Kidney (tissue), 14 donors: ENCODE data around the gene SNED1. TPM values are rescaled to one million over a fixed set of nuclear protein-coding genes. Genes with fewer than 3 reads are reported as not detected.

Experiments
- DNase-seq, 5 donors: peaks; one replicate each; pipeline ENCODE4 v3.0.0-alpha.2; 2013 to 2020
- FAIRE-seq: peaks from 2 replicates; lab custom pipeline; 2012; peaks lifted over from hg19 to GRCh38; lab: Jason Lieb, UNC
- H3K27ac ChIP-seq, 2 donors: one replicate each; pipeline ENCODE4 v1.7.0; 2013; ENCODE audit warnings: low read depth in 2 of 2, low read length in 2 of 2, inconsistent platforms in 1 of 2
- H3K27me3 ChIP-seq: one replicate; pipeline ENCODE4 v1.7.1; 2013; ENCODE audit warnings: low read length, inconsistent platforms; ENCODE audit not compliant: control insufficient read depth, insufficient read depth
- H3K36me3 ChIP-seq, 3 donors: one replicate each; pipeline versions ENCODE4 v1.7.0 to v1.7.1; 2013; ENCODE audit warnings: low read length in 3 of 3, control low read depth in 1 of 3, inconsistent platforms in 1 of 3; ENCODE audit not compliant: insufficient read depth in 3 of 3, control insufficient read depth in 2 of 3
- H3K4me1 ChIP-seq, 3 donors: one replicate each; pipeline versions ENCODE4 v1.7.0 to v1.7.1; 2013; ENCODE audit warnings: low read length in 3 of 3, inconsistent platforms in 1 of 3, low read depth in 1 of 3; ENCODE audit not compliant: control insufficient read depth in 2 of 3, insufficient read depth in 2 of 3
- H3K4me3 ChIP-seq, 3 donors: one replicate each; pipeline versions ENCODE4 v1.7.0 to v1.8.1; 2013; ENCODE audit warnings: low read length in 3 of 3, control low read depth in 1 of 3, inconsistent platforms in 1 of 3
- H3K9ac ChIP-seq, 3 donors: one replicate each; pipeline versions ENCODE4 v1.7.0 to v1.7.1; 2013; ENCODE audit warnings: low read length in 3 of 3, control low read depth in 1 of 3, inconsistent platforms in 1 of 3
- H3K9me3 ChIP-seq, 3 donors: one replicate each; pipeline versions ENCODE4 v1.7.0 to v1.7.1; 2013; ENCODE audit warnings: low read length in 3 of 3, control low read depth in 1 of 3, inconsistent platforms in 1 of 3; ENCODE audit not compliant: control insufficient read depth in 2 of 3, insufficient read depth in 1 of 3
- CTCF ChIP-seq: IDR thresholded peaks from 3 replicates; pipeline ENCODE4 v1.5.1; 2012; ENCODE audit warnings: mild to moderate bottlenecking, moderate library complexity, borderline replicate concordance; ENCODE audit not compliant: insufficient read depth; ENCODE audit errors: extremely low read depth
- intact Hi-C: fragments of 100-400 bp; cut with DNase I; formaldehyde crosslinking; loops from one replicate; pipeline ENCODE4 v1.11.1; 2022
- polyA plus RNA-seq: library from polyadenylated mRNA; stranded (reverse); fragments of 350-450 nt; fragmentation: Illumina TruSeq; extraction: RNeasy Lipid Tissue Mini Kit (QIAGEN cat#74804); gene quantifications from one replicate; pipeline ENCODE4 v1.2.3, GENCODE V29; 2014; ENCODE audit warnings: low read depth, low replicate concordance; ENCODE audit not compliant: insufficient read depth
- total RNA-seq: library from RNA; stranded (reverse); fragmentation: NEBNext Ultra II Directional; extraction: Animal tissue kit (Norgen Biotek cat#: 25700); gene quantifications from one replicate; pipeline ENCODE4 v1.2.1, GENCODE V29; 2021
- donor health status: control.
- donor health status: control.
- donor health status: control.
- donor health status: control.
- donor health status: control.
- donor health status: DM: yes; HTN: yes; CAD: no.
- donor health status: Normal renal cell carcinoma (clear cell type).

SNED1 gene
- total and polyA plus RNA-seq, 2 donors from 2014 or later = 3.0 to 42.1 TPM

- DNase-seq = no peak
- Histone ChIP-seq H3K27ac (peak overlapping the region; percentile 20 to 51), H3K9me3 (no peaks in the 10 kb centered on the region)
Observed at GRCh38 chr2:241088791-241089732, 90.6 kb downstream of the SNED1 start.

GRCh38 chr2:241091201-241091600, 92.8 kb downstream of the SNED1 start:
- H3K36me3 ChIP-seq = peaks cover 5 to 74% (median 40%) of the 10 kb centered on the region in 3 donors
- H3K4me1 ChIP-seq = no peaks in the 10 kb centered on the region
- no peak overlapping the region for H3K9ac ChIP-seq
- FAIRE-seq (no peak), DNase-seq (no peak)
- no peaks in the 10 kb centered on the region for H3K27me3 ChIP-seq
- H3K4me3 ChIP-seq = no peak overlapping the region
- intact Hi-C loops = no loop called here
- TF ChIP-seq CTCF = no peak
- H3K9me3 ChIP-seq = no peaks in the 10 kb centered on the region
- H3K27ac ChIP-seq = no peak overlapping the region

More at GRCh38 chr2:241088791-241089732, 90.6 kb downstream of the SNED1 start:
- intact Hi-C loops = no loop called here
- H3K4me3 ChIP-seq = no peak overlapping the region
- H3K27me3 ChIP-seq = no peaks in the 10 kb centered on the region
- no peak for TF ChIP-seq CTCF
- H3K36me3 ChIP-seq = peaks cover 0 to 63% (median 29%) of the 10 kb centered on the region in 3 donors
- no peak for FAIRE-seq
- H3K9ac ChIP-seq = no peak overlapping the region
- no peaks in the 10 kb centered on the region for H3K4me1 ChIP-seq

GRCh38 chr2:241091734-241092445, 93.5 kb downstream of the SNED1 start:
- Histone ChIP-seq H3K27ac (no peak overlapping the region), H3K27me3 (no peaks in the 10 kb centered on the region), H3K9ac (no peak overlapping the region), H3K36me3 (peaks cover 5 to 74% (median 35%) of the 10 kb centered on the region in 3 donors), H3K9me3 (no peaks in the 10 kb centered on the region), H3K4me1 (no peaks in the 10 kb centered on the region), H3K4me3 (no peak overlapping the region)
- FAIRE-seq (no peak), DNase-seq (no peak)
- no peak for TF ChIP-seq CTCF
- intact Hi-C loops = no loop called here
